ENCODE data around the gene KRT39. TPM values are rescaled to one million over a fixed set of nuclear protein-coding genes. Genes with fewer than 3 reads are reported as not detected.

Gene KRT39
- total and polyA plus RNA-seq, 2 donors (not counting 3 experiments of a cell fraction or from before 2014, with no cell fraction given), result not detected

- Histone ChIP-seq H2AFZ (ENCODE audit: low read depth, low read length) (no peak overlapping the region), H3K4me3 (replicated peaks in 1 of 3; ENCODE audit: insufficient read depth in 1 of 3, low read depth in 1 of 3, low read length in 3 of 3) (no peak overlapping the region), H4K20me1 (replicated peaks; ENCODE audit: control insufficient read depth, extremely low read depth, insufficient read depth, low read length) (no peaks in the 10 kb centered on the region), H3K9me1 (replicated peaks; ENCODE audit: control insufficient read depth, extremely low read depth, insufficient read depth, low read length) (no peaks in the 10 kb centered on the region), H3K9ac (replicated peaks; ENCODE audit: extremely low read depth, insufficient read depth, low read length) (no peak overlapping the region), H3K27me3 (ENCODE audit: control insufficient read depth in 2 of 2, insufficient read depth in 2 of 2, low read length in 2 of 2) (peaks cover 12 to 21% of the 10 kb centered on the region in 2 experiments), H3K27ac (ENCODE audit: insufficient read depth, low read depth, low read length) (no peak overlapping the region), H3K9me3 (replicated peaks; ENCODE audit: control insufficient read depth, insufficient read depth, low read length) (no peaks in the 10 kb centered on the region), H3K4me2 (ENCODE audit: insufficient read depth, low read length) (no peak overlapping the region), H3K79me2 (ENCODE audit: control insufficient read depth, insufficient read depth, low read length) (no peaks in the 10 kb centered on the region), H3K4me1 (ENCODE audit: control insufficient read depth, extremely low read depth, insufficient read depth, low read length) (no peaks in the 10 kb centered on the region), H3K36me3 (ENCODE audit: control insufficient read depth in 2 of 2, extremely low read depth in 1 of 2, insufficient read depth in 2 of 2, low read length in 2 of 2) (no peaks in the 10 kb centered on the region)
- CTCF ChIA-PET, result interaction anchor here (0.7 kb wide), 1 partner anchor 391 kb away, joined by 3 read pairs; no protein-coding TSS in a partner anchor
- dilution Hi-C loops (cut with MboI; ENCODE audit: extremely low pct_ligation_motif_present, low sequenced_read_pairs), result no loop called here
- POLR2A ChIA-PET, result interaction anchor here (0.6 kb wide), 1 partner anchor 355 kb away, joined by 3 read pairs; no protein-coding TSS in a partner anchor
- TF ChIP-seq POLR2A (IDR thresholded peaks at IDR 0.05; ENCODE audit: low read depth, low read length) (no peak), EZH2 (IDR thresholded peaks at IDR 0.05; ENCODE audit: borderline replicate concordance, low read depth, low read length, severe bottlenecking) (no peak)
- FAIRE-seq (no peak), DNase-seq (ENCODE audit: low read depth, low spot score) (no peak)
- intact Hi-C loops (cut with micrococcal nuclease), result no loop called here
- no TSS peak for BruUV-seq (replicated peaks)
These were observed 35.4 kb downstream of the KRT39 start for GRCh38 chr17:40931311-40931710.

- no peak overlapping the region for H3K9ac ChIP-seq (replicated peaks; ENCODE audit: extremely low read depth, insufficient read depth, low read length)
- TF ChIP-seq POLR2A (IDR thresholded peaks at IDR 0.05; ENCODE audit: low read depth, low read length) (no peak), FOS (IDR thresholded peaks at IDR 0.05; ENCODE audit: borderline replicate concordance, insufficient read depth, low read length) (no peak), JUN (IDR thresholded peaks at IDR 0.05; ENCODE audit: borderline replicate concordance, insufficient read depth, insufficient read length, low read depth) (no peak), MYC (IDR thresholded peaks at IDR 0.05; ENCODE audit: low read depth, low read length) (no peak)
- TF ChIP-seq, protein P1, sequence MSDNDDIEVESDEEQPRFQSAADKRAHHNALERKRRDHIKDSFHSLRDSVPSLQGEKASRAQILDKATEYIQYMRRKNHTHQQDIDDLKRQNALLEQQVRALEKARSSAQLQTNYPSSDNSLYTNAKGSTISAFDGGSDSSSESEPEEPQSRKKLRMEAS (IDR thresholded peaks at IDR 0.05; ENCODE audit: insufficient read depth, insufficient read length), result no peak
- CTCF ChIA-PET, result no interaction called here
These were observed 40.4 kb downstream of the KRT39 start for GRCh38 chr17:40926341-40926740.

More at GRCh38 chr17:40926341-40926740, 40.4 kb downstream of the KRT39 start:
- Histone ChIP-seq H3K36me3 (ENCODE audit: control insufficient read depth in 2 of 2, extremely low read depth in 1 of 2, insufficient read depth in 2 of 2, low read length in 2 of 2) (no peaks in the 10 kb centered on the region), H3K4me2 (ENCODE audit: insufficient read depth, low read length) (no peak overlapping the region), H3K79me2 (ENCODE audit: control insufficient read depth, insufficient read depth, low read length) (no peaks in the 10 kb centered on the region), H3K9me1 (replicated peaks; ENCODE audit: control insufficient read depth, extremely low read depth, insufficient read depth, low read length) (no peaks in the 10 kb centered on the region), H3K27ac (ENCODE audit: insufficient read depth, low read depth, low read length) (no peak overlapping the region), H3K4me3 (replicated peaks in 1 of 3; ENCODE audit: insufficient read depth in 1 of 3, low read depth in 1 of 3, low read length in 3 of 3) (no peak overlapping the region), H3K4me1 (ENCODE audit: control insufficient read depth, extremely low read depth, insufficient read depth, low read length) (peaks cover 4% of the 10 kb centered on the region), H3K27me3 (ENCODE audit: control insufficient read depth in 2 of 2, insufficient read depth in 2 of 2, low read length in 2 of 2) (peaks cover 5 to 15% of the 10 kb centered on the region in 2 experiments), H2AFZ (ENCODE audit: low read depth, low read length) (no peak overlapping the region), H3K9me3 (replicated peaks; ENCODE audit: control insufficient read depth, insufficient read depth, low read length) (no peaks in the 10 kb centered on the region), H4K20me1 (replicated peaks; ENCODE audit: control insufficient read depth, extremely low read depth, insufficient read depth, low read length) (no peaks in the 10 kb centered on the region)
- intact Hi-C loops (cut with micrococcal nuclease), result no loop called here
- dilution Hi-C loops (cut with MboI; ENCODE audit: extremely low pct_ligation_motif_present, low sequenced_read_pairs), result no loop called here
- FAIRE-seq (no peak), DNase-seq (ENCODE audit: low read depth, low spot score) (no peak)
- no TSS peak for BruUV-seq (replicated peaks)
- POLR2A ChIA-PET, result no interaction called here

Measured in endothelial cell of umbilical vein (primary cell).